Stimulated activated CD8-positive, alpha-beta memory T cell treated with anti-CD3 and anti-CD28 coated beads, Interleukin-7, amount 100 ng/mL, for 4 hours (primary cell): ENCODE measurements around the gene MMD.
"Not testable (repeated sequence)": the region's sequence is repeated elsewhere in the genome, so short reads cannot be mapped to it uniquely, and the experiment has no call there.

Source experiments
- DNase-seq, 2 donors: peaks; one replicate each; pipeline ENCODE4 v3.0.0-alpha.2; 2020; ENCODE audit warnings: low read depth in 2 of 2

MMD gene, protein sequence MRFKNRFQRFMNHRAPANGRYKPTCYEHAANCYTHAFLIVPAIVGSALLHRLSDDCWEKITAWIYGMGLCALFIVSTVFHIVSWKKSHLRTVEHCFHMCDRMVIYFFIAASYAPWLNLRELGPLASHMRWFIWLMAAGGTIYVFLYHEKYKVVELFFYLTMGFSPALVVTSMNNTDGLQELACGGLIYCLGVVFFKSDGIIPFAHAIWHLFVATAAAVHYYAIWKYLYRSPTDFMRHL

DNA sequence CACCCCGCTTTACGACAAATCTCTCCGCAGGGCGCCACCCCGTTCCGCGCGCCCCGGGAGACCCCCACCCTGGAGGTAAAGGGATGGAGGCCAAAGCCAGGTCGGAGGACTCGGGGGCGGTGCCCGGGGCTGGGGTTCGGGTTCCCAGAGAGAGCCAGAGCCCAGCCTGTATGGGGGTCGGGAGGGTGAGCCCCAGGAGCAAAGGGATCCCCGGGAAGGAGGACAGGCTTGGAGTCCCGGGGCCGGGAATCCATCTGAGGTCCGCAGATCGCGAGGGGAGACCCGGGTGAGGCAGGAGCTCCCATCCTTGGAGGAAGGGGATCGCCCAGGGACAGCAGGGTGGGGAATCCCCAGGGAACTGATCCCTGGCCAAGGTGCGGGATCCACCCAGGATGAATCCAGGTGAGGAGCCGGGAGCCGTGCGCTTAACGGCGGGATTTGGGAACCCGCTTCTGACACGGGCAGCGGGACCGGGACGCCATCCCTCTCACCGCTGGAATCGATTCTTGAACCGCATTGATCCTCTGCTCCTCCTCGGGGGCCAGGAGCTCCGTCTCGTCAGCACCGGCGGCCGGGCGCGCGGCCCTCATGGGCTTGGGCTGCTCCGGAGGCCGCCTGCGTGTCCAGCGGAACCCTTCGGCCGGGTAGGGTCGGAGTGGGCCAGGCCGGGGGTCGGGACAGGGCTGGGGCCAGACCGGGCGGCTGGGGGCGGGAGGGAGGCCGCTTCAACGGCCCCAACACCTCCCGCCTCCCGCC lies at the start of gene MMD:
MMD (minus strand) TSS at position 657 of the 756 bp plus-strand sequence; CDS start at position 517, 140 bp downstream.
- DNase-seq = no peak

DNA sequence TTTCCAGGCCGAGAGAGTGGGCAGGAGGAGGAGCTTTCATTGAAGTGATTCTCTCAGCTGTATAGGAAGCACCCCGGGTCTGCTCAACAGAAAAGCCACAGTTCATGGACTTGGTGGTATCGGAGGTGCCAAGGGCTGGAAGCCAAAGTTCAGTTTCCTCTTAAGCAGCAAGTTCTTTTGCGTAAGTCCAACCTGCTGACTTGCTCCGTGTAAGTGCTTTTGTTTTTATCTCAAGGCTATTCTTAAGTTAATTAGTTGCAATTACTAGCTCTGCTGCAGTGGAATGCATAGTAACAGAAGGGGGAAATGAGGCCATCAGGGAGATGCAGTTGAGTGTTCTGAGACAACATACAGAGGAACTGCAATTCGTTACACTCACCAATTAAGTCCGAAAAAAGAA lies 45.0 kb upstream of the MMD start:
- DNase-seq = no peak

DNA sequence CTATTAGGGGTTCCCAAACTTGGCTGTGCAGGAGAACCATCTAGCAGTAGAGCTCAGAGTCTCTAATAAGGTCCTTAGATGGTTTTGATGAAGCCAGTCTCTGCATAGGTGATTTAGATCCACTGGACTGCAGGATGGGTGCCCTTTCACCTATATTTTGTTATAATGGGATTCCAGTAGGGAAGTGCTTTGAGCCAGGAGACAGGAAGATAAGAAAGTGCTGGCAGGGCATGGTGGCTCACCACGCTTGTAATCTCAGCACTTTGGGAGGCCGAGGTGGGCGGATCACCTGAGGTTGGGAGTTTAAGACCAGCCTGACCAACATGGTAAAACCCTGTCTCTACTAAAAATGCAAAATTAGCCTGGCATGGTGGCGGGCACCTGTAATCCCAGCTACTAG lies 44.1 kb upstream of the MMD start:
- DNase-seq = not testable (repeated sequence)

DNA sequence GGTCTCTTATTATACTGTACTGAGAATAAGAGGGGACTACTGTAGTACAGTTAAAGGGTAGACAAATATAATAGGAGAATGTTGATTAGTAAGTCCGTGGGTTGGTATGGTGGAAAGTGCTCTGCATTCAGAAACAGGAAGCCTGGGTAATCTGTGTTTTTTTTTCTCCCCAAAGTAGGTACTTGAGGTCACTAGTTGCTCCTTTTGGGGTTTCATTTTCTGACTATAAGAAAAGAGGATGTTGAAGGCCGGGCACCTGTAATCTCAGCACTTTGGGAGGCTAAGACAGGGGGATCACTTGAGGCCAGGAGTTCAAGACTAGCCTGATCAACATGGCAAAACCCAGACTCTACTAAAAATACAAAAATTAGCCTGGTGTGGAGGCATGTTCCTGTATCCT lies 42.0 kb upstream of the MMD start:
- no peak for DNase-seq

DNA sequence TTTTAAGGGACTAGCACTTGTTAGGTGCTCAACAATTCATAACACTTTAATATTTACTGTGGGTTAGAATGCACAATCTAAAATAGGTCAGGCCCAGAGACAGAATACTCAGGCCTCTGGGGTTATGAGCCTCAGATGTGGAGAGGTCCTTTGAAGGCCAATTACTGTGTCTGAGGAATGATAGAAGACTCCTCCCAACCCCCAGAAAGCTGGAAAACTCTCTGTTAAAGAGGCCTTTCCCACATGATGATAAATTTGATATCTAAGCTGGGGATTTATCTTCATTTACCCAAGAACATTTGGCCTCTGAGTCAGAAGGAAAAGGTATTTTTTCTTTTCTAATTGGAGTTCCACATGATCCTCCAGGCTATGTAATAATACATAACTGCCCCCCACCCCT lies 41.1 kb upstream of the MMD start:
- no peak for DNase-seq

DNA sequence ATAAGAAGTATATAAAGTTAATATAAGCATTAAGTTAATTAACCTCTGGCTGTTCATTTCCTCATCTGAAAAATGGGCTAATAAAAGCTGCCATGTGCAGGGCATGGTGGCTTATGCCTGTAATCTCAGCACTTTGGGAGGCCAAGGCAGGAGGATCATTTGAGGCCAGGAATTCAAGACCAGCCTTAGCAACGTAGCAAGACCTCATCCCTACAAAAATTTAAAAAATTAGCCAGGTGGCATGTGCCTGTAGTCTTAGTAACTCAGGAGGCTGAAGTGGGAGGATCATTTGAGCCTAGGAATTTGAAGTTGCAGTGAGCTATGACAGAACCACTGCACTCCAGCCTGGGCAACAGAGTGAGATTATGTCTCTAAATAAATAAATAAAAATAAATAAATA lies 40.6 kb upstream of the MMD start:
- no peak for DNase-seq

DNA sequence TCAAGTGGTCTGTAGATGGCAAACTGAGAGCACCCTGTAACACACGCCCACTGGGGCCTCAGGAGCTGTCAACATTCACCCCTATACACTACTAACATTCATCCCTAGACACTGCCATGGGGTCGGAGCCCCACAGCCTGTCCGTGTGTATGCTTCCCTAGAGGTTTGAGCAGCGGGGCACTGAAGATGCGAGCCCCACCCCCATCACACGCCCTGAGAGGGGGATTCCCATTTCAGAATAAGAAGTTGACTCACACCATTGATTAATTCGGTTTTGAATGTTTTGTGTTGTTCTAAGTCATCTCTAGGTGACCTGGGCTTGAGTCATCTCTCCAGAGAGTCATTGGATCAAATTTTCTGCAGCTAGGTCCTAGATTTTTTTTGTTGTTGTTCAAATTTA lies 37.3 kb upstream of the MMD start:
- peak; percentile 3 to 8 for DNase-seq

DNA sequence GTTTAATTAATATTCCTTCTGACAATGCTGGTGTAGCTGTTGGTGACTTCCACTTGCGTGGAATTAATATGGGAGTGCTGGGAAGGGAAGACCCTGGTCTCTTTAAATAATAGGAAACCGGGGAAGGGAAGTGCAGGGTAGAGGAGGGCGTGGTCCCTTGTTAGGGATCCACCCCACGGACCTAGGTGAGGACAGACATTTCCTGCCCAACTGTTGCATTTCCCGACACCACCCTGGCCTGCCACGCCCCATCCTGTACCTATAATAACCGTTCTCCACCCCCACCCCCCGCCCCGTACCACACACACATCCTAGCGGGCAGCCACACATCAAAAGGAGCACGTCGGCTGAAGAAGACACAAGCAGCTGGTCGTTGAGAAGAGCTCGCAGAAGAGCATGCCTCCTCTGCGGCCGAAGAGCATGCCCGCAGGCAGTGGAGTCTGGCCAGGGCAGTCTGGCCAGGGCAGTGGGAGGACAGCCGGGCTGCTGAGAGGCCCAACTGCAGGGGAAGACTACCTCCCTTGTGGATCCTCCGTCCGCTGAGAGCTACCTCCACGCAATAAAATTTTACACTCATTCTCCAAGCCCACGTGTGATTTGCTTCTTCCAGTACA lies 36.8 kb upstream of the MMD start:
- DNase-seq = no peak

DNA sequence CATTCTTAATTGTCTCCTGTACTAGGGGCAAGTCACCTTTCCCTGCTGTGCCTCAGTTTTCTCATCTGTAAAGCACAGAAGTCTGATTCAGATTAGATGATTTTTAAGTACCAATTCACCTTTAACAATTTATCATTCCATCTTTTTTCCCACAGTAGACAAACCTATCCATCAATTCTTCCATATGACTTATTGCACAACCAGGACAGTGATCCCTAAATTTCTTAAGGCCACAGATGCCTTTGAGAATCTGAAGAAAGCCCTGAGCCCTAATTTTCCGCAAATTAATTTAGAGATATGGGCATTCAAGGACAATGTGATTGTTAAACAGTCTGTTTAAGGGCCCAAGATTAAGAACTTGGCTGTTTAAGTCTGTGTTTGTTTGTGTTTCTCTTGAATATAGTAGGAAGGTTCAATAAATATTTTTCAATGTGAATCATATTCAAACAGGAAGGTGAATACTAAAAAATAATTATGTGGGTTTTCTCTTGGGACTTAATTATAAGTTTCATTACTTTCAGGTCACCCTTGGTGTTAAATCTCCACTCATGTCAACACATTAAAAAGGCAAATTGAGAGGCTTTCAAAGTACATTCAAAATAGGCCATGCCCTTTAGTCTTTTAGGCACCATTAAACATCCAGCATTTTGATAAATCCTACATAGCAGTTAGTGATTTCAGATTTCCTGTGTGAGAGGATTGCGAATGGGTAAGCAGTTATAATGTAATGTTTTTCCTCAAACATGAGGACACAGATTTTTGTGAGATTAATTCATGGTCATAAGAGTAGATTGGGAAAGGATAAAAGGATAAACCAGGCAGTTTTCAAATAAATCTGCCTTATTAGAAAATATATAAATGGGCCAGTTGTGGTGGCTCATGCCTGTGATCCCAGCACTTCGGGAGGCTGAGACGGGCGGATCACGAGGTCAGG lies 34.9 kb upstream of the MMD start:
- DNase-seq = no peak

DNA sequence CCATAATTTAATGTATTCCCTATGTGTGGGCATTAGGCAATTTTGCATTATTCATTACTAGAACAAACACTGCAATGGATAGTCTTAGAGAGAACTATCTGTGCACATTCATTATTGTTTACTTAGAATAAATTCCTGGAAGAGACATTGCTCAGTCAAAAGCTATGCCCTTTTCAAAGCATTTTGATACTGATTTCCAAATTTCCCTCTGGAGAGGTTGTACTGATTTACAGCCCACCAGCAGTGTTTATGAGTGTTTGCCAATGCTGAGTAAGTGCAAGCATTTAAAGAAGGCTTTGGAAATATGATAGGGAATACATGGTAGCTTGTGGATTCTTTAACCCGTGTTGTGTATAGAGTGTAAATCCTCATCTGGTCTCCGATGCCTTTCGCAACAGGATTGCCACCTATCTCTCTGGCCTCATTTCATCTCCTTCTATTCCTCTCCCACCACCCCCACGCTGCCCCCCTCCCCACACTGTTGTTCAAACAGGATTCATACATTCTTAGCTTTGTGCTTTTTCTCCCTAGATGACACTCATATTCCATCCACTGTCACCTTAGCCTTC lies 33.4 kb upstream of the MMD start:
- DNase-seq = no peak

DNA sequence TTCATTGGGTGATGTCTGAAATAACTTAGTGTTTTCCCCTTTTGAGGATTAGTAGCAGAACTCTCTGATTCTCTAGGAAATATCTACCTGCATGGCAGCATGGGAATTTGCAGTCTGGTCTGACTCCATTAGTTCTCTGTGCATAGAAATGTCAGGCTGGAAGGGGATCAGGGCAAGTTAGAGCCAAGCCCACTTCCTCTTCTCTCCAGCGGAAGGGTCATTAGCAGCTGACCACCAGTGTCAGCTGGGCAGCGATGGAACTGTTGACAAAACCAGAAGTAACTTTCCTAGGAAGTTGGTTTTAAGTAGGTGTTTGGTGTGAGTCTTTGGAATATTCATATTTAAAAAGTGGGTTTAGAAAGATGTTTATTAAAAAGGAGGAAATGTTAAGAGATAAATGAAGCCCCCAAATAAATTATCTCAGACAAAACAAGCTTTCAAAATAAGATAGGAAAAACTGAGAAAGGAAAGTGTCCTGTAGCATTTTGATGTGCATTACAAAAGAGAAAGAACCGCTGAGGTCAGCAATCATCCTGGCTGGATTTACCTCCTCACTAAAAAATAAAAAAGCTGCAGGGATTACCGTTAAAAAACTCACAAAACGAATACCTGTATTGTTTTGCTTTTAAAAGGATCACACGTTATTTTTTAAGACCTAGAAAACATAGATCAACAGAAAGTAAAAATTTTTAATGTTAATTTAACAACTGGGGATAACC lies 32.4 kb upstream of the MMD start:
- DNase-seq = no peak

DNA sequence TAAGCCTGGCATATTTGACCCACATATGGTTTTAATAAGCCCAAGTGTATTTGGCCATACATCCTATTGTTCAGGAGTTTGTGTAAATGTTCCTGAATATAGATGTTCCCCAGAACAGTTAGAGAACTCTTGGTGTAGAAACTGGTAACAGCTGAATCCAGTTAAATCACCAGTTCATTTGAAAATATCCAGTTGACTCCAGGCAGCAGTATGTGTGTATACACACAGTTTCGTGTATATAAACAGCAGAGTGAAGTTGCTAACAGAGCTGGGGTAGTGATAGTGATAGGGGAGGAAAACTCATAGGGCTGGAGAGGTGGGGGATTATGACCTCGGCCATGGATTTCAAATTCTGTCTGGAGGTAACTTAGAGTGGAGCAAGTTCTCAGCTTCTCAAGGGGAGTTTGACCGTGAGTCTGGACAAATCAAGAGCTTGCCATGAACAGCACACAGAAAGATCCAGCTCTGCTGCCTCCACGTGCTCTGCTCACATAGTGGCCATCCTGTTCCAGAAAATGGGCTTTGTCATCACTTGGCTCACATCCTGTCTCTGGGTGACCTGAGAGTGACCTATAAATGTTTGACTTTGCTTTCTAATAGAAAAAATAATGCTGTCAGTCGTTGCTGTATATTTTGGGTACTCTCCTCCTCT lies 30.6 kb upstream of the MMD start:
- no peak for DNase-seq

DNA sequence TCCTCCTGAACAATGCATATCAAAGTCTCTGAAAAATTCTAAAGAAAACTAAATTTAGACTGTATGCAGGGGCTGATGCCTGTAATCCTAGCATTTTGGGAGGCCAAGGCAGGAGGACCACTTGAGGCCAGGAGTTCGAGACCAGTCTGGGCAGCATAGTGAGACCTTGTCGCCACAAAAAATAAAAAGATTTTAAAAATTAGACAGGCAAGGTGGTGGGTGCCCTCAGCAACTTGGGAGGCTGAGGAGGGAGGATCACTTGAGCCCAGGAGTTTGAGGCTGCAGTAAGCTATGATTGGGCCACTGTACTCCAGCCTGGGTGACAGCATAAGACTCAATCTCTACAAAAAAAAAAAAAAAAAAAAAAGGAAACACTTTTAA lies 30.1 kb upstream of the MMD start:
- no peak for DNase-seq

DNA sequence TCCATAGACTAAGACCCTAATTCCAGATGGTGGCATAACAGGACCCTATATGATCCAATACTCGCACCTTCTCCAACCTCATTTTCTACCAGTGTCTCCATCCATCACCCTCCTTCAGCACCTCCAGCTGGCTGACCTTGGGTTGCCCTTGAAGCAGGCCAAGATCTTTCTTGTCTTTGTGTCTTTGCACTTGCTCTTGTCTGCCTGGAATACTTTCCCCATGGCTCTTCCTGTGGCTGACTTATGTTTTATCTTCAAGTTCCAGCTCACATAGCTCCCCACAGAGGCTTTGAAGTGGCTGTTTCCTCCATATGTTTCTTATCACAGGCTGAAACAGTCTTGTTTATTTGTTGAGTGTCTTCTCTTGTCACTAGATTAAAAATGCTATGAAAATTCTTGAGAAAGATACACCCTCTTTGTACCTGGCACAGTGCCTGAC lies 29.6 kb upstream of the MMD start:
- DNase-seq = no peak

DNA sequence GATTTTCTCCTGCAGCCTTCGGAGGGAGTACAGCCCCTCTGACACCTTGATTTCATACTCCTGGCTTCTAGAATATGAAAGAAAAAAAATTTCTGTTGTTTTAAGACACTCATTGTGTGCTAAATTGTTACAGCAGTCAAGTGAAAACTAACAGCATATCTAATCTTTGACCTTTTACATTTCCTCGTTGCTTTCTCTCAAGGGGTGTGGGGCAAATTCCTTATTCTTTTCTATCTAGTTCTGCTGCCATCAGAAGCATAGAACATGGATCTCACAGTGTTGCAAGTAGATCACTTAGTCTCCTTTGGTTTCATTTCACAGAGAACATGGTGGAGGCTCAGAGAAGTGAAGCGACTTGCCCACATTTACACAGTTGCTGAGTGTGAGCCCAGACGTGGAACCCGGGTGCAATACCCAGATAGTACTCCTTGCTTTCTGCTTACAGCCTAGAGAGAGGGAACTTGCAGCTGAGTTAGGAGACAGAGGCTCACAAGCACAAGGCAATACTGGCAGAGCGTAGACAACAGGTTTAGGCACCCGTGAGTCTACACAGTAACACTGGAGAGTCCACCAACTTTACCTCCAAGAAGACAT lies 28.7 kb upstream of the MMD start:
- DNase-seq = no peak

DNA sequence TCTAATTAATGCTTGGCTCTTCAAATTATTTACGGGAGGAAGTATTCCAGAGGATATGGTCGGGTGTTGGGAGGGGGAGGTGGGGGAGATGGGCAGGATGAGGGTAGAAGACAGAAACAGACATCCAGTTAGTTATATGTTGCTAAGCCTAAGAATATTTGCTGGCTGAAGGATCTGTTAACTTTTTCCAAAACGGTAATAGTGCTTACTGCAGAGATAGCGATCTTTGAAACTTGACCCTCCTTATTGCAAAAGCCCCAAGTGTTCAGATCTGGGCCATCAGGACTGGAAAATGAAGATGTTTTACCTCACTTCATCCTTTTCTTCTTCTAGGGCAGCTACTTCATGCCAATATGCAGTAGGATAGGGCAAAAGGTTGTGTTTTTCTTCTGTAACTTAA lies 27.0 kb upstream of the MMD start:
- DNase-seq = no peak

DNA sequence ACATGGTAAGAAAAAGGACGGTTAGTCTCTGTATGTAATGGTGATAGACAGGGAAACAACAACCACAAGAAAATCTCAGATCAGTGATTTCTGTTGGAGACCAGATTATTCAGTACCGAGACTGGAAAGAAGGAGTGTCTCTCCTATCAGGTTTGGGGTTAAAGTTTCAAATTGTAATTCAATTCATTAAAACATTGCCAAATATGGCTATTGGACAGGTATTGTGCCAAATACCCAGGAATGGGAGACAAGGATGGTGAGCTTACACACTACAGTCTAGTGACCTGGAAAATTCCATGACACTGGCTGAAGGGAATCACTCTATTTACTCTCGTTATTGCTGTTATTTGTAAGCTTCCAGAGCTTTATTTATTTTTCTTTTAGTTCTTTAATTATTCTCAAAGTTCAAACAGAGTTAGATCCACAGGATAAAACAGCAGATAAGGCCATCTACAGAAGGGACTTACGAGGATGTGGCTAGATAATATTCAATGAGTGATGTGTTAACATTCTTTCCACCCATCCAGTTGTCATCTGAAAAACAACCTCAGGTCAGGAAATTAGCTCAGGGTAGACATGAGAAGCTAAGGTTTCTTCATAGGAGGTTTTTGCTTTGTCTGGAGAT lies 25.1 kb upstream of the MMD start:
- DNase-seq = no peak

DNA sequence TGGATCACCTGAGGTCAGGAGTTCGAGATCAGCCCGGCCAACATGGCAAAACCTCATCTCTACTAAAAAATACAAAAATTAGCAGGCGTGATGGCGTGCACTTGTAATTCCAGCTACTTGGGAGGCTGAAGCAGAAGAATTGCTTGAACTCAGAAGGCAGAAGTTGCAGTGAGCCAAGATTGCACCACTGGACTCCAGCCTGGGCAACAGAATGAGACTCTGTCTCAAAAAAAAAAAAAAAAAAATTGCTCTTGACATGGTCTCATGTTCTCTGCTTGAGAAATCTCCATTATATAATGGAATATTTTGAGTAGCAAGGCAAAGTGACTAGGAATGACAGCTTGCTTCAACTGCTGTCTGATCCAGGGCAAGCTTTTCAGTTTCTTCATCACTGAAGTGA lies 24.4 kb upstream of the MMD start:
- DNase-seq = not testable (repeated sequence)
